ENCODE data around the gene RTL1. TPM values are rescaled to one million over a fixed set of nuclear protein-coding genes. Genes with fewer than 3 reads are reported as not detected.

Gene RTL1
- total and polyA plus RNA-seq, 2 of the 13 experiments (the other 11 are each of a cell fraction or from before 2014, with no cell fraction given), result not detected

- no peak for DNase-seq (ENCODE audit: low spot score)
- no peak for FAIRE-seq
- no peak overlapping the region for H3K4me2 ChIP-seq (ENCODE audit: low read depth, low read length)
- ATAC-seq, result no peak
- peaks cover 67% of the 10 kb centered on the region for H3K4me1 ChIP-seq (ENCODE audit: insufficient read depth, low read length)
- WGBS (ENCODE audit: low lambda C conversion rate), result 96% methylated on average over 14 of the region's 14 CpGs
- H2AFZ ChIP-seq (ENCODE audit: low read length), result no peak overlapping the region
- TF ChIP-seq SSRP1 (CRISPR knock-in tag; IDR thresholded peaks at IDR 0.05) (no peak), ZNF333 (CRISPR knock-in tag; IDR thresholded peaks at IDR 0.05; ENCODE audit: borderline replicate concordance) (no peak), ATF1 (CRISPR knock-in tag; IDR thresholded peaks at IDR 0.05) (no peak), RBAK (CRISPR knock-in tag; IDR thresholded peaks at IDR 0.05) (no peak), CREBL2 (CRISPR knock-in tag; IDR thresholded peaks at IDR 0.05; ENCODE audit: borderline replicate concordance) (no peak), ZNF792 (CRISPR knock-in tag; IDR thresholded peaks at IDR 0.05) (no peak), ZNF350 (CRISPR knock-in tag; IDR thresholded peaks at IDR 0.05; ENCODE audit: borderline replicate concordance, low read depth) (no peak), ZNF652 (CRISPR knock-in tag; IDR thresholded peaks at IDR 0.05; ENCODE audit: borderline replicate concordance, low read depth) (peak; percentile 92), KDM5A (IDR thresholded peaks at IDR 0.05; ENCODE audit: borderline replicate concordance, low read length) (no peak)
- ChIA-PET POLR2A (interaction anchor here (2.6 kb wide), 1 partner anchor 22 kb away, joined by 12 read pairs; no protein-coding TSS in a partner anchor), CTCF (ENCODE audit: low intra/inter-chr PET ratio, low total read pairs) (no interaction called here)
- no peaks in the 10 kb centered on the region for H3K9me3 ChIP-seq (ENCODE audit: low read length)
- no peaks in the 10 kb centered on the region for H3K36me3 ChIP-seq (replicated peaks in 1 of 2; ENCODE audit: control insufficient read depth in 1 of 2, insufficient read depth in 2 of 2, low read length in 2 of 2)
- in situ Hi-C loops (cut with HindIII; ENCODE audit: extremely low pct_ligation_motif_present, low pct_unique_long_range_greater_than_20kb) (no loop called here), intact Hi-C loops (cut with micrococcal nuclease; ENCODE audit: unreplicated experiment) (no loop called here)
- H3K27ac ChIP-seq (ENCODE audit: extremely low read length, insufficient read depth, low read length), result no peak overlapping the region
- H4K20me1 ChIP-seq (ENCODE audit: insufficient read depth, low read length), result no peaks in the 10 kb centered on the region
- BruUV-seq (replicated peaks), result no TSS peak
- H3K9ac ChIP-seq (ENCODE audit: insufficient read depth, low read depth, low read length), result no peak overlapping the region
- H3K27me3 ChIP-seq (ENCODE audit: control insufficient read depth in 1 of 2, insufficient read depth in 2 of 2, low read length in 2 of 2), result no peaks in the 10 kb centered on the region
- H3K79me2 ChIP-seq (ENCODE audit: insufficient read depth, low read length), result no peaks in the 10 kb centered on the region
- no peak overlapping the region for H3K4me3 ChIP-seq (replicated peaks in 1 of 3; ENCODE audit: insufficient read depth in 1 of 3, low read depth in 2 of 3, low read length in 3 of 3)
Measured at GRCh38 chr14:100838493-100839314, 64.8 kb downstream of the RTL1 start.
